SK-N-MC (cell line): ENCODE measurements around the gene AFAP1L2.

Source experiments
- EZH2 ChIP-seq: fragments of 200-600 bp; sonication (generic); IDR thresholded peaks from one replicate; pipeline ENCODE4 v1.6.1; 2017; ENCODE audit warnings: antibody characterized with exemption
- POLR2AphosphoS5 ChIP-seq: IDR thresholded peaks from 2 replicates; pipeline ENCODE4 v1.6.1; 2012; ENCODE audit warnings: mild to moderate bottlenecking, low read depth, low read length, borderline replicate concordance

GRCh38 chr10:114261076-114261475 lies 143.2 kb downstream of the AFAP1L2 start:
- TF ChIP-seq POLR2AphosphoS5 (no peak), EZH2 (no peak)
